WTC11 (cell line): ENCODE data around the gene GALP.

Source experiments
- AFF4 ChIP-seq: sonication (generic); formaldehyde crosslinking; IDR thresholded peaks from 2 replicates; pipeline ENCODE4 v1.8.1; 2023; ENCODE audit warnings: mild to moderate bottlenecking, missing genetic modification reagents, borderline replicate concordance
- CTCF ChIP-seq: fragments of 200-600 bp; IDR thresholded peaks from 2 replicates; pipeline ENCODE4 v1.8.0; 2022; ENCODE audit warnings: antibody characterized with exemption
- E2F4 ChIP-seq: sonication (generic); formaldehyde crosslinking; IDR thresholded peaks from 2 replicates; pipeline ENCODE4 v1.8.1; 2022; ENCODE audit warnings: low read depth, mild to moderate bottlenecking, moderate library complexity, missing genetic modification reagents, borderline replicate concordance
- FOXK1 ChIP-seq: sonication (generic); formaldehyde crosslinking; IDR thresholded peaks from 2 replicates; pipeline ENCODE4 v1.8.0; 2022; ENCODE audit warnings: mild to moderate bottlenecking, moderate library complexity, missing genetic modification reagents
- JUN ChIP-seq: sonication (generic); formaldehyde crosslinking; IDR thresholded peaks from 2 replicates; pipeline ENCODE4 v1.8.0; 2023; ENCODE audit warnings: mild to moderate bottlenecking, missing genetic modification reagents
- MXD4 ChIP-seq: fragments of 250-450 bp; sonication (Bioruptor Pico); IDR thresholded peaks from 2 replicates; pipeline ENCODE4 v1.8.0; 2021; ENCODE audit warnings: mild to moderate bottlenecking, moderate library complexity, borderline replicate concordance
- NFYB ChIP-seq: sonication (generic); formaldehyde crosslinking; conservative IDR thresholded peaks from 2 replicates; pipeline ENCODE4 v1.8.0; 2022; ENCODE audit warnings: low read depth, missing genetic modification reagents
- ZMAT4 ChIP-seq: fragments of 250-450 bp; sonication (Bioruptor Pico); IDR thresholded peaks from 2 replicates; pipeline ENCODE4 v1.9.0; 2021; ENCODE audit warnings: mild to moderate bottlenecking

- TF ChIP-seq AFF4 (no peak), FOXK1 (CRISPR knock-in tag) (peak; percentile 79), JUN (no peak), CTCF (no peak), ZMAT4 (CRISPR knock-in tag) (no peak), NFYB (CRISPR knock-in tag) (peak; percentile 70), MXD4 (CRISPR knock-in tag) (no peak), E2F4 (CRISPR knock-in tag) (no peak)
These were observed 35.0 kb upstream of the GALP start, which contains the start of gene ZNF444 for GRCh38 chr19:56140583-56141416.
